WERI-Rb-1 (cell line): ENCODE measurements around the gene DLX2.
"Not testable (repeated sequence)": the region's sequence is repeated elsewhere in the genome, so short reads cannot be mapped to it uniquely, and the experiment has no call there.

Experiments used
- DNase-seq: peaks from one replicate; pipeline ENCODE4 v3.0.0-alpha.2; 2020
- H3K27ac ChIP-seq: fragments of 250-450 bp; sonication (Bioruptor Pico); 2 replicates; pipeline ENCODE4 v1.5.1; 2020; ENCODE audit warnings: mild to moderate bottlenecking, moderate library complexity
- H3K27me3 ChIP-seq: fragments of 250-450 bp; sonication (Bioruptor Pico); 2 replicates; pipeline ENCODE4 v1.5.1; 2021; ENCODE audit warnings: mild to moderate bottlenecking, low read depth, moderate library complexity; ENCODE audit not compliant: insufficient read depth, severe bottlenecking
- H3K36me3 ChIP-seq: fragments of 250-450 bp; sonication (Bioruptor Pico); 2 replicates; pipeline ENCODE4 v1.5.1; 2020; ENCODE audit warnings: mild to moderate bottlenecking, moderate library complexity
- H3K4me3 ChIP-seq: 2 replicates; pipeline ENCODE4 v1.5.1; 2011; ENCODE audit warnings: low read depth, mild to moderate bottlenecking, control low read depth, low read length
- H3K9me3 ChIP-seq: fragments of 250-450 bp; sonication (Bioruptor Pico); 2 replicates; pipeline ENCODE4 v1.5.1; 2021; ENCODE audit warnings: mild to moderate bottlenecking, moderate library complexity; ENCODE audit not compliant: severe bottlenecking
- TF ChIP-seq, protein P1 (sequence below): IDR thresholded peaks from 2 replicates; pipeline ENCODE4 v1.5.1; 2011; ENCODE audit warnings: low read depth, mild to moderate bottlenecking, control low read depth, inconsistent platforms, low read length

The DLX2 gene

DNA sequence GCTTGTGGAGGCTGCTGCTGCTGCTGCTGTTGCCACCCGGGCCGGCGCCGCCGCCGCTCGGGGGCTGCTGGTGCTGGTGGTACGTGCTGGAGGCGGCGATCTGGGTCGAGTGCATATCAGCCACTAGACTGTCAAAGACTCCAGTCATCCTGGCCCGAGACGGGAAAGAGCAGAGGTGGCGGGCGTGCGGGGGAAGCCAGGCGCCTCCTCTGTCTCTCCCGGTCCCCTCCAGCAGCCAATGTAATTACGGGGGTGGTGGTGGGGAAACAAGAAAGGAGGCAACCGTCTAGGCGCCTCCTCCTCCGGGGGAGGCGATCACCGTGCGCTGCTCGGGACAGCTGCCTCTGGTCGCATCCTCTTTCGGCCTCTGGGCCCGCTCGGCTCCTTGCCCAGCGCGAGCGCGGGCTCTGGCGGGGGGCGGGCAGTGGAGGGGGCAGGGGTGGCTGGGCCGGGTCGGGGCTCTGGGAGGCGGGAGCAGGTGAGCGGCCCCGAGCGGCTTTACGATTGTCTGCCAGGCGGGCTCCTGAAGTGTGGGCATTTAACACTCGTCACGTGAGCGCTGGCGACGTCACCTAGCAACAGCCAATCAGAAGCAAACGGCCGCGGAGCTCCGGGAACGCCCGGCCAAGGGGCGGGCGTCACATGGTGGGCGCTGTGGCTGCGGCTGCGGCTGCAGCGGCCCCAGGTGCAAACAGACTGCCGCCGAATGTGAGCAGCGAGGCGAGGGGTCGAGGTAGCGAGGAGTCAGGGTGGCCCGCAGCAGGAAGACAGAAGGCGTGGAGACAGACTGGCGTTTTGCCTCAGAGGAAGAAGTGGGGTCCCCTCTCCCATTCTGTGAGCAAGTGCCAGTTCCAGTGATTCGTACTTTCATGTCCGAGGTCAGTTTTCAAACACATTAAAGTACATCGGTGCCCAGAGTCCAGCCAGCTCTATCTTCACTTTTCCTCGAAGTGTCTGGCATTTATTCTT lies at the start of gene DLX2:
TSS of gene DLX2 (minus strand) at position 510 of the 969 bp plus-strand sequence. CDS start at position 148, 362 bp downstream.
- TF ChIP-seq, protein P1, sequence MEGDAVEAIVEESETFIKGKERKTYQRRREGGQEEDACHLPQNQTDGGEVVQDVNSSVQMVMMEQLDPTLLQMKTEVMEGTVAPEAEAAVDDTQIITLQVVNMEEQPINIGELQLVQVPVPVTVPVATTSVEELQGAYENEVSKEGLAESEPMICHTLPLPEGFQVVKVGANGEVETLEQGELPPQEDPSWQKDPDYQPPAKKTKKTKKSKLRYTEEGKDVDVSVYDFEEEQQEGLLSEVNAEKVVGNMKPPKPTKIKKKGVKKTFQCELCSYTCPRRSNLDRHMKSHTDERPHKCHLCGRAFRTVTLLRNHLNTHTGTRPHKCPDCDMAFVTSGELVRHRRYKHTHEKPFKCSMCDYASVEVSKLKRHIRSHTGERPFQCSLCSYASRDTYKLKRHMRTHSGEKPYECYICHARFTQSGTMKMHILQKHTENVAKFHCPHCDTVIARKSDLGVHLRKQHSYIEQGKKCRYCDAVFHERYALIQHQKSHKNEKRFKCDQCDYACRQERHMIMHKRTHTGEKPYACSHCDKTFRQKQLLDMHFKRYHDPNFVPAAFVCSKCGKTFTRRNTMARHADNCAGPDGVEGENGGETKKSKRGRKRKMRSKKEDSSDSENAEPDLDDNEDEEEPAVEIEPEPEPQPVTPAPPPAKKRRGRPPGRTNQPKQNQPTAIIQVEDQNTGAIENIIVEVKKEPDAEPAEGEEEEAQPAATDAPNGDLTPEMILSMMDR, result no peak
- no peak within 1 kb of the TSS for H3K27ac ChIP-seq
- peak; percentile 90 for DNase-seq
- no peaks in the 10 kb centered on the region for H3K9me3 ChIP-seq
- H3K27me3 ChIP-seq, result peaks cover 60% of the 10 kb centered on the region
- no peaks in the 10 kb centered on the region for H3K36me3 ChIP-seq
- H3K4me3 ChIP-seq, result peak within 1 kb of the TSS; percentile 49

DNA sequence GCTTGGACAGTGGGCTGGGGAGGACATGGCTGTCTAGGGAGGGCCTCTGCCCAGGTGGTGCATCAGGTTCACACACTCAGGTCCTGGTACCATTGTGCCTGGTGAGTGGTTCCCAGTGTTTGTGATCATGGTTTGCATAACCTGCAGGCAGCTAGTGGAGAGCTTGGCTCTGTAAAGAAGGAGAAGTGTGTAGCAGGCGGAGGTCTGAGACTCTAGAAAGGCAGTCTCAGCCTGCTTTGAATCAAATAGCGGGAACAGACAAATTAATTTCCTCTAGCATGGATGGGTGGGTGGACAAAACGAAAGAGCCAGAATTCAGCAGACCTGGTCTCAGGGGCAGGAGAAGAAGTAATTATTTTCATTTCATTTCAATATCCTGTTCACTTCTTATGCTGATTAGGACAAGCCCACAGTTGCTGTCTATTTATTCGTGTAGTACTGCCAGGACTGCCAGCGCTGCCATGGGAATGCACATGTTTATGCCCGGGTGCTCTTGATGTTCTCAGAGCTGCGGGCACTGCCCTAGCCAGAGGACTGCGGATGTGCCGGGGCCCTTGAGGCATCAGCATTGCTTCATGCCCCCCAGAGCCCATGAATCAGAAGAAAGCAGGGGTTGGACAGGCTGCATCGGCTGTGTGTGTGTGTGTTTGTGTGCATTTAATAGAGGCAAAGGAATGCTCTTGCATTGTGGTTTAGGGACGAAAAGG lies 45.4 kb upstream of the DLX2 start:
- no peak for DNase-seq
- no peaks in the 10 kb centered on the region for H3K27me3 ChIP-seq
- no peak overlapping the region for H3K27ac ChIP-seq
- H3K9me3 ChIP-seq, result no peaks in the 10 kb centered on the region
- no peaks in the 10 kb centered on the region for H3K36me3 ChIP-seq
- H3K4me3 ChIP-seq, result no peak overlapping the region
- TF ChIP-seq, protein P1, result no peak

DNA sequence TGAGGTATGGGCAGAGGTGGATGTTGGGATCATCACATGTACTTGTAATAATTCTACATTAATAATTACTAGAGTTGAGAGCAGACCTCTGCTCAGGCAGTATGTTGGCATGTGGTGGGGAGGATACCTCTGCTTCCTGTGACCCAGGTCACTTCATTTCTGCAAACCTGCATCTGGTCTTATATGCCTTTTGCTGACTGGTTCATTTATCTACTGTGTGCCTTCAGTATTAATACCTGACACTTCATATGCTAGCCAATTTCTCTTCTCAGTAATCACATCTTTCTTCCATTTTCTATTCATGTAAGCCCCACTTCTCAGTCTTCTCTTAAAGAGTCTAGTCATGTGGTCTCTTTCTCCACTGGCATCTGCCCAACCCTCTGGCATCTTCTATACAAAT lies 41.1 kb upstream of the DLX2 start:
- DNase-seq, result no peak
- TF ChIP-seq, protein P1, result no peak
- H3K27me3 ChIP-seq, result no peaks in the 10 kb centered on the region
- no peak overlapping the region for H3K4me3 ChIP-seq
- no peak overlapping the region for H3K27ac ChIP-seq
- no peaks in the 10 kb centered on the region for H3K9me3 ChIP-seq
- no peaks in the 10 kb centered on the region for H3K36me3 ChIP-seq

DNA sequence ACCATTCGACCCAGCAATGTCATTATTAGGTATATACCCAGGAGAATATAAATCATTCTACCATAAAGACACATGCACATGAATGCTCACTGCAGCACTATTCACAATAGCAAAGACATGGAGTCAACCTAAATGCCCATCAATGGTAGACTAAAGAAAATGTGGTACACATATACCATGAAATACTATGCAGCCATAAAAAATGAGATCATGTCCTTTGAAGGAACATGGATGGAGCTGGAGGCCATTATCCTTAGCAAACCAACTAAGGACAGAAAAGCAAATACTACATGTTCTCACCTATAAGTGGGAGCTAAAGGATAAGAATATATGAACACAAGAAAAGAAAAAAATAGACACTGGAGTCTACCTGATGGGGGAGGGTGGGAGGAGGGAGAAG lies 36.0 kb upstream of the DLX2 start:
- not testable (repeated sequence) for H3K9me3 ChIP-seq, H3K36me3 ChIP-seq, DNase-seq, H3K27me3 ChIP-seq, H3K27ac ChIP-seq, H3K4me3 ChIP-seq

DNA sequence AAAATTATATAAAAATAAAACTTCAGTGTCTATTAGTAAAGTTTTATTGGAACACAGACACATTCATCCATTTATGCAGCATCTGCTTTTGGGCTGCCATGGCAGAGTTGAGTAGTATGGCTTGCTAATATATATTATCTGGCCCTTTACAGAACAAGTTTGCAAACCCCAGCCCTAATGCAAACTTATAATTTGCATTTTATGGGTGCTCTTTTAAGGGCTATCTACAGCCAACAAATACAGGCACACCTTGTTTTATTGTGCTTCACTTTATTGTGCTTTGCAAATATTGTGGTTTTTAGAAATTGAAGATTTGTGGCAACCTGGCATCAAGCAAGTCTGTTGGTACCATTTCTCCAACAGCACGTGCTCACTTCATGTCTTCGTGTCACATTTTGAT lies 35.2 kb upstream of the DLX2 start:
- no peak overlapping the region for H3K27ac ChIP-seq
- H3K9me3 ChIP-seq, result no peaks in the 10 kb centered on the region
- no peaks in the 10 kb centered on the region for H3K27me3 ChIP-seq
- H3K4me3 ChIP-seq, result no peak overlapping the region
- H3K36me3 ChIP-seq, result no peaks in the 10 kb centered on the region
- TF ChIP-seq, protein P1, result no peak
- no peak for DNase-seq

DNA sequence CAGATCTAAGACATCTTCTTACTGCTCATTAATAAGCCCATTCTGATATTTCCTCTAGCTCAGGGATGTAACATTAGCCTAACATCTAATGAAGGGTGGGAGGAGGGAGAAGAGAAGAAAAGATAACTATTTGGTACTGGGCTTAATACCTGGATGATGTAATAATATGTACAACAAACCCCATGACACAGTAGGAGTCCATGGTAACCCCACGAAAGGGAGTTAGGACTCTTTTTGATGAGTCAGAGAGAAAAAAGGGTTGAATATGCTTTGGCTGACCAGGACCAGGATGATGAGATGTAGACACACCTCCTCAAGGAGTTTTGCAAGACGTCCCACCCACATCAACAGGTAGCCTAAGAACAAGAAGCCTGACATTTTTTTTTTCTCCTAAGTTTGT lies 34.4 kb upstream of the DLX2 start:
- H3K4me3 ChIP-seq, result no peak overlapping the region
- H3K27ac ChIP-seq, result no peak overlapping the region
- no peak for DNase-seq
- no peaks in the 10 kb centered on the region for H3K36me3 ChIP-seq
- no peaks in the 10 kb centered on the region for H3K27me3 ChIP-seq
- H3K9me3 ChIP-seq, result no peaks in the 10 kb centered on the region
- TF ChIP-seq, protein P1, result no peak
